H1 (cell line): ENCODE data around the gene PTCHD1. TPM values are rescaled to one million over a fixed set of nuclear protein-coding genes. Genes with fewer than 3 reads are reported as not detected.

ENCODE experiments used
- CTCF ChIA-PET: fragments of 300-600 bp; sonication (Branson Sonifier 250); formaldehyde crosslinking; loops from one replicate; lab custom pipeline; 2021; ENCODE audit not compliant: partially characterized antibody; lab: Charles Lee
- POLR2A ChIA-PET: fragments of 300-600 bp; sonication (Branson Sonifier 250); formaldehyde crosslinking; loops from one replicate; lab custom pipeline; 2021; ENCODE audit warnings: inconsistent platforms; ENCODE audit not compliant: partially characterized antibody; lab: Charles Lee
- DNase-seq, 2 experiments: peaks; one replicate each; pipeline versions ENCODE4 v3.0.0 to v3.0.0-alpha.2; 2010 to 2022; ENCODE audit warnings: low spot score in 2 of 2, low read depth in 1 of 2, mixed read lengths in 1 of 2
- FAIRE-seq: peaks from 2 replicates; lab custom pipeline; 2011; peaks lifted over from hg19 to GRCh38; lab: Jason Lieb, UNC
- H2AFZ ChIP-seq: 2 replicates; pipeline ENCODE4 v1.8.1; 2012; ENCODE audit warnings: low read length, inconsistent platforms
- H2AK5ac ChIP-seq: 2 replicates; pipeline ENCODE4 v1.6.1; 2013; ENCODE audit warnings: low read depth, low read length
- H2BK120ac ChIP-seq: replicated peaks from 2 replicates; pipeline ENCODE3; 2013; ENCODE audit warnings: low read depth, low read length, inconsistent platforms
- H2BK12ac ChIP-seq: 2 replicates; pipeline ENCODE4 v1.6.1; 2013; ENCODE audit warnings: low read depth, low read length
- H2BK15ac ChIP-seq: 2 replicates; pipeline ENCODE4 v1.6.1; 2013; ENCODE audit warnings: low read length
- H2BK20ac ChIP-seq: 2 replicates; pipeline ENCODE4 v1.6.1; 2013; ENCODE audit warnings: low read length
- H2BK5ac ChIP-seq: 2 replicates; pipeline ENCODE4 v1.6.1; 2013; ENCODE audit warnings: low read depth, low read length
- H3K14ac ChIP-seq: 2 replicates; pipeline ENCODE4 v1.6.1; 2013; ENCODE audit warnings: inconsistent platforms; ENCODE audit not compliant: insufficient read length
- H3K18ac ChIP-seq: 2 replicates; pipeline ENCODE4 v1.6.1; 2013; ENCODE audit warnings: low read length; ENCODE audit errors: extremely low read depth
- H3K23ac ChIP-seq: 2 replicates; pipeline ENCODE4 v1.6.1; 2013; ENCODE audit warnings: inconsistent platforms; ENCODE audit not compliant: insufficient read length
- H3K23me2 ChIP-seq: 2 replicates; pipeline ENCODE4 v1.6.1; 2013; ENCODE audit warnings: low read depth, low read length
- H3K27ac ChIP-seq: 2 replicates; pipeline ENCODE4 v1.6.1; 2011; ENCODE audit warnings: low read depth, low read length, inconsistent platforms
- H3K27me3 ChIP-seq, 4 experiments: replicated peaks in 1 of 4; 1 replicate in 1 of 4; 2 replicates in 3 of 4; pipeline versions ENCODE4 v1.6.1 to v1.8.1; 2011 to 2013; ENCODE audit warnings: low read length in 3 of 4, mild to moderate bottlenecking in 3 of 4, inconsistent platforms in 2 of 4, mixed read lengths in 2 of 4, moderate library complexity in 1 of 4; ENCODE audit not compliant: control insufficient read depth in 3 of 4, insufficient read depth in 3 of 4; ENCODE audit errors: extremely low read depth in 1 of 4
- H3K36me3 ChIP-seq, 4 experiments: 2 replicates each; pipeline versions ENCODE4 v1.6.1 to v1.8.1; 2011 to 2013; ENCODE audit warnings: mild to moderate bottlenecking in 4 of 4, low read length in 3 of 4, moderate library complexity in 2 of 4, control low read depth in 1 of 4, inconsistent platforms in 1 of 4; ENCODE audit not compliant: insufficient read depth in 4 of 4, control insufficient read depth in 2 of 4
- H3K4ac ChIP-seq: replicated peaks from 2 replicates; pipeline ENCODE3; 2013; ENCODE audit warnings: low read length, low read depth, mixed read lengths, inconsistent platforms; ENCODE audit not compliant: insufficient read length
- H3K4me1 ChIP-seq, 4 experiments: replicated peaks in 1 of 4; 1 replicate in 1 of 4; 2 replicates in 3 of 4; pipeline versions ENCODE4 v1.6.1 to v1.8.1; 2011 to 2013; ENCODE audit warnings: low read length in 3 of 4, inconsistent platforms in 2 of 4, mixed read lengths in 1 of 4; ENCODE audit not compliant: insufficient read depth in 4 of 4, control insufficient read depth in 3 of 4
- H3K4me2 ChIP-seq, 2 experiments: 2 replicates each; pipeline versions ENCODE4 v1.6.1 to v1.8.1; 2011 to 2013; ENCODE audit warnings: low read depth in 2 of 2, low read length in 2 of 2, control low read depth in 1 of 2, inconsistent platforms in 1 of 2, mild to moderate bottlenecking in 1 of 2; ENCODE audit not compliant: insufficient read depth in 1 of 2
- H3K4me3 ChIP-seq, 4 experiments: fragments of 200-600, 300-600 bp in 1 of 4; sonication (generic), shearing (Covaris generic), sonication (Bioruptor Twin) in 1 of 4; 2 replicates each; pipeline versions ENCODE4 v1.5.1 to v1.8.1; 2011 to 2016; ENCODE audit warnings: low read length in 4 of 4, low read depth in 3 of 4, control low read depth in 2 of 4, inconsistent platforms in 2 of 4, mild to moderate bottlenecking in 2 of 4, mixed read lengths in 1 of 4, moderate library complexity in 1 of 4; ENCODE audit not compliant: insufficient read depth in 2 of 4; ENCODE audit errors: extremely low read depth in 1 of 4
- H3K56ac ChIP-seq: replicated peaks from 2 replicates; pipeline ENCODE3; 2013; ENCODE audit warnings: low read depth, mild to moderate bottlenecking, mixed read lengths, low read length, inconsistent platforms; ENCODE audit not compliant: insufficient read length
- H3K79me1 ChIP-seq: 2 replicates; pipeline ENCODE4 v1.6.1; 2013; ENCODE audit warnings: low read depth, low read length, control low read depth
- H3K79me2 ChIP-seq, 2 experiments: 2 replicates each; pipeline versions ENCODE4 v1.6.1 to v1.8.1; 2012 to 2013; ENCODE audit warnings: low read length in 2 of 2, mild to moderate bottlenecking in 2 of 2, inconsistent platforms in 1 of 2; ENCODE audit not compliant: insufficient read depth in 2 of 2, control insufficient read depth in 1 of 2
- H3K9ac ChIP-seq, 4 experiments: replicated peaks in 1 of 4; 1 replicate in 1 of 4; 2 replicates in 3 of 4; pipeline versions ENCODE4 v1.6.1 to v1.8.1; 2011 to 2013; ENCODE audit warnings: low read depth in 3 of 4, low read length in 3 of 4, control low read depth in 2 of 4, mild to moderate bottlenecking in 2 of 4, moderate library complexity in 2 of 4, inconsistent platforms in 1 of 4; ENCODE audit errors: extremely low read depth in 1 of 4
- H3K9me3 ChIP-seq, 2 experiments: 2 replicates each; pipeline versions ENCODE4 v1.6.1 to v1.8.1; 2012 to 2013; ENCODE audit warnings: mild to moderate bottlenecking in 2 of 2, moderate library complexity in 2 of 2, control low read depth in 1 of 2, inconsistent platforms in 1 of 2, low read depth in 1 of 2, low read length in 1 of 2, mixed read lengths in 1 of 2; ENCODE audit not compliant: insufficient read depth in 2 of 2
- H4K20me1 ChIP-seq, 2 experiments: replicated peaks in 1 of 2; 2 replicates each; pipeline versions ENCODE3 to v1.8.1; 2011 to 2013; ENCODE audit warnings: inconsistent platforms in 2 of 2, low read length in 2 of 2, mild to moderate bottlenecking in 1 of 2; ENCODE audit not compliant: insufficient read depth in 2 of 2, control insufficient read depth in 1 of 2
- H4K5ac ChIP-seq: 2 replicates; pipeline ENCODE4 v1.6.1; 2013; ENCODE audit warnings: low read length, low read depth, mixed read lengths, inconsistent platforms; ENCODE audit not compliant: insufficient read length
- H4K8ac ChIP-seq: 2 replicates; pipeline ENCODE4 v1.8.0; 2013; ENCODE audit warnings: mild to moderate bottlenecking, moderate library complexity, low read length, inconsistent platforms; ENCODE audit not compliant: insufficient read depth; ENCODE audit errors: extremely low read depth
- H4K91ac ChIP-seq: replicated peaks from 2 replicates; pipeline ENCODE3; 2013; ENCODE audit warnings: low read length, mixed read lengths, inconsistent platforms; ENCODE audit not compliant: insufficient read length
- BACH1 ChIP-seq: IDR thresholded peaks from 2 replicates; pipeline ENCODE4 v1.6.1; 2012; ENCODE audit warnings: low read length, improper control_type of control experiment
- CBX5 ChIP-seq: fragments of 300-800, 300-1000 bp; sonication (generic); IDR thresholded peaks from 2 replicates; pipeline ENCODE4 v1.7.1; 2016; ENCODE audit warnings: antibody characterized with exemption, low read length, low read depth
- CBX8 ChIP-seq: fragments of 300-800, 300-1000 bp; sonication (generic); IDR thresholded peaks from 2 replicates; pipeline ENCODE4 v1.7.1; 2016; ENCODE audit warnings: low read depth, low read length, borderline replicate concordance
- CTCF ChIP-seq, 3 experiments: IDR thresholded peaks; 1 replicate in 2 of 3; 2 replicates in 1 of 3; pipeline versions ENCODE4 v1.5.1 to v1.6.1; 2011; ENCODE audit warnings: low read length in 3 of 3, mild to moderate bottlenecking in 3 of 3, inconsistent platforms in 2 of 3, low read depth in 1 of 3, moderate library complexity in 1 of 3; ENCODE audit not compliant: insufficient read depth in 1 of 3; ENCODE audit errors: control extremely low read depth in 1 of 3
- EP300 ChIP-seq, 2 experiments: IDR thresholded peaks; 1 replicate in 1 of 2; 2 replicates in 1 of 2; pipeline ENCODE4 v1.6.1; 2011 to 2012; ENCODE audit warnings: low read depth in 2 of 2, low read length in 2 of 2, mild to moderate bottlenecking in 2 of 2, borderline replicate concordance in 1 of 2, inconsistent platforms in 1 of 2, moderate library complexity in 1 of 2
- MAFK ChIP-seq: IDR thresholded peaks from 2 replicates; pipeline ENCODE4 v1.6.1; 2012; ENCODE audit warnings: low read depth, mild to moderate bottlenecking, improper control_type of control experiment, low read length
- RAD21 ChIP-seq, 2 experiments: IDR thresholded peaks in 1 of 2; conservative IDR thresholded peaks in 1 of 2; 2 replicates each; pipeline ENCODE4 v1.6.1; 2011; ENCODE audit warnings: low read depth in 2 of 2, low read length in 2 of 2, improper control_type of control experiment in 1 of 2, inconsistent platforms in 1 of 2, mild to moderate bottlenecking in 1 of 2, moderate library complexity in 1 of 2
- RXRA ChIP-seq: IDR thresholded peaks from 2 replicates; pipeline ENCODE4 v1.6.1; 2011; ENCODE audit warnings: low read depth, mild to moderate bottlenecking, low read length, moderate library complexity; ENCODE audit not compliant: insufficient read depth
- TBP ChIP-seq: IDR thresholded peaks from 2 replicates; pipeline ENCODE4 v1.6.1; 2011; ENCODE audit warnings: low read depth, low read length, improper control_type of control experiment
- WGBS, 2 experiments: shearing (Covaris generic) in 1 of 2; methylation state at CpG; one replicate each; pipeline versions ENCODE4 v1.1.6 to v1.1.7; 2013 to 2015; ENCODE audit warnings: low lambda C conversion rate in 2 of 2, mixed read lengths in 2 of 2, inconsistent platforms in 1 of 2, low coverage in 1 of 2, missing lambda C conversion rate in 1 of 2; ENCODE audit not compliant: insufficient replicate concordance in 2 of 2, insufficient coverage in 1 of 2, insufficient read length in 1 of 2; ENCODE audit errors: extremely low coverage in 1 of 2, missing lambda C conversion rate in 1 of 2; 5-methylcytosine and 5-hydroxymethylcytosine counted together
- polyA plus RNA-seq, 7 experiments: library from polyadenylated mRNA; depleted of rRNA in 3 of 7; stranded (reverse) in 5 of 7; unstranded in 2 of 7; fragments of >200 nt in 5 of 7; fragments of 200-250 nt in 2 of 7; gene quantifications; 1 replicate in 5 of 7; 2 replicates in 1 of 7; 4 replicates in 1 of 7; pipeline versions ENCODE4 v1.2.1 to v1.2.3, GENCODE V29; 2011 to 2013; ENCODE audit warnings: missing spikeins in 2 of 7, mixed read lengths in 2 of 7
- total RNA-seq: library from RNA; stranded (reverse); fragmentation: NEBNext Ultra II Directional; extraction: Animal tissue kit (Norgen Biotek cat#: 25700); gene quantifications from 2 replicates; pipeline ENCODE4 v1.2.1, GENCODE V29; 2021
- TF ChIP-seq, protein P1 (sequence below): IDR thresholded peaks from 2 replicates; pipeline ENCODE4 v1.6.1; 2012; ENCODE audit warnings: inconsistent platforms

Gene PTCHD1
- total and polyA plus RNA-seq, 2 of the 8 experiments (the other 6 are each of a cell fraction or from before 2014, with no cell fraction given) = 0.53 to 2.4 TPM

DNA sequence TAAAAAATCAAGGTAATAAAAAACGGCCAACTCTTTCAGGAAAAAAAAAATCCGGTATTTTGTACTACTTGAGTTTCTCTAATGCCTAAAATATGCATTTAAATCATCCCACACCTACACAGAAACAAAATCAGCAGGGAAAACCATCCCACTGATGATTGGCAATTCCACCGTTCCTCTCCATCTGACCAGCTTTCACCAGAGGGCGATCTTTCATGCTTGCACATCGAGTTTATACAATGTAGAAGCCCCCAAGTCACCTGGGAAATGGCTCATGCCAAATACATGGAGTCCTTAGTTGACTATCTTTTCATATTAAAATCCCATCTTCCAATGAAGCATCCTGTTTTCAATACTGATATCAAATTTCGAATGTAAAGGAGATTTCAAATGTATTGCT is 69.2 kb downstream of the PTCHD1 start:
- FAIRE-seq (peak; percentile 83), DNase-seq (no peak)
- H2BK120ac ChIP-seq = no peak overlapping the region
- no peak overlapping the region for H2AK5ac ChIP-seq
- no peaks in the 10 kb centered on the region for H3K36me3 ChIP-seq
- no peaks in the 10 kb centered on the region for H3K79me2 ChIP-seq
- H4K5ac ChIP-seq = no peak overlapping the region
- no peaks in the 10 kb centered on the region for H3K79me1 ChIP-seq
- no peak overlapping the region for H3K56ac ChIP-seq
- no peak overlapping the region for H3K27ac ChIP-seq
- no peak overlapping the region for H2BK12ac ChIP-seq
- H3K4me2 ChIP-seq = no peak overlapping the region
- no peak overlapping the region for H3K14ac ChIP-seq
- no peak overlapping the region for H2BK5ac ChIP-seq
- H3K23ac ChIP-seq = no peak overlapping the region
- H3K4me3 ChIP-seq = no peak overlapping the region
- H3K9me3 ChIP-seq = no peaks in the 10 kb centered on the region
- TF ChIP-seq CBX8 (no peak), MAFK (no peak), RAD21 (IDR thresholded peaks at IDR 0.05 in 1 of 2, conservative IDR thresholded peaks at IDR 0.05 in 1 of 2; ENCODE audit: low read depth in 2 of 2, low read length in 2 of 2) (peak; percentile 45 to 66), EP300 (IDR thresholded peaks at IDR 0.05; ENCODE audit: borderline replicate concordance in 1 of 2, low read depth in 2 of 2, low read length in 2 of 2) (no peak), TBP (no peak), CBX5 (no peak), RXRA (no peak), CTCF (IDR thresholded peaks at IDR 0.05; ENCODE audit: control extremely low read depth in 1 of 3, insufficient read depth in 1 of 3, low read depth in 1 of 3, low read length in 3 of 3) (peak; percentile 14 to 31 (median 30); a peak in 3 of 4 replicates), BACH1 (no peak)
- TF ChIP-seq, protein P1, sequence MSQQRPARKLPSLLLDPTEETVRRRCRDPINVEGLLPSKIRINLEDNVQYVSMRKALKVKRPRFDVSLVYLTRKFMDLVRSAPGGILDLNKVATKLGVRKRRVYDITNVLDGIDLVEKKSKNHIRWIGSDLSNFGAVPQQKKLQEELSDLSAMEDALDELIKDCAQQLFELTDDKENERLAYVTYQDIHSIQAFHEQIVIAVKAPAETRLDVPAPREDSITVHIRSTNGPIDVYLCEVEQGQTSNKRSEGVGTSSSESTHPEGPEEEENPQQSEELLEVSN = no peak
- TF ChIP-seq, all 59 proteins: peak for 2
- CTCF ChIA-PET = interaction anchor here (0.6 to 1.7 kb wide), 7 partner anchors 12 to 567 kb away, joined by 3 to 4 read pairs (median 3); no protein-coding TSS in a partner anchor
- Histone ChIP-seq H3K4me1 (no peaks in the 10 kb centered on the region), H4K8ac (no peak overlapping the region), H4K20me1 (no peaks in the 10 kb centered on the region), H3K18ac (no peak overlapping the region), H2BK15ac (no peak overlapping the region), H3K23me2 (no peaks in the 10 kb centered on the region), H3K9ac (no peak overlapping the region), H2AFZ (no peak overlapping the region), H3K4ac (no peak overlapping the region), H3K27me3 (no peaks in the 10 kb centered on the region), H2BK20ac (no peak overlapping the region), H4K91ac (no peak overlapping the region)
- 64% methylated on average over 6 of the region's 6 CpGs; no CpG with 5 or more reads in 1 of the 2 experiments for WGBS, 2 experiments
- POLR2A ChIA-PET = no interaction called here
